Measurements from ENCODE around the gene RGPD8. TPM values are rescaled to one million over a fixed set of nuclear protein-coding genes. Genes with fewer than 3 reads are reported as not detected.
A peak's percentile ranks its signal among the peaks of the same experiment; 100 is the strongest.
"Not testable (repeated sequence)": the region's sequence is repeated elsewhere in the genome, so short reads cannot be mapped to it uniquely, and the experiment has no call there.

RGPD8 gene
- total RNA-seq, 2 donors from 2014 or later = 17.1 to 42.7 TPM

DNA sequence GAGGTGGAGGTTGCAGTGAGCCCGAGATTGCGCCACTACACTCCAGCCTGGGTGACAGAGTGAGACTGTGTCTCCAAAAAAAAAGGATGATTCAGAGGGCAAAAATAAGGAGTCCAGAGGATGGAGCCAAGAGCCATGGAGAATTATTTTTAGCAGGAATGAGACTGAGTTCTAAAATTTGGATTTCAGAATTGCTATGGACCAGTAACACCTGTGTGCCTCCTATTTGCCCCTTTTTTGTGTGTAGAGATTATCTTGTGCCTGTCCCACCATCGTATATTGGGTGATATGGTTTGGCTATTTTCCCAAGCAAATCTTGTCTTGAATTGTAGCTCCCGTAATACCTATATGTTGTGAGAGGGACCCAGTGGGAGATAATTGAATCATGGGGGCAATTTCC lies 16.4 kb upstream of the RGPD8 start:
- Histone ChIP-seq H3K9ac (ENCODE audit: extremely low read depth, low read length, poor library complexity, severe bottlenecking) (no peak overlapping the region), H3K4me3 (ENCODE audit: low read length) (peak overlapping the region; percentile 4), H3K27me3 (ENCODE audit: control insufficient read depth, insufficient read depth, low read length, poor library complexity, severe bottlenecking) (peaks cover 28% of the 10 kb centered on the region), H3K9me3 (ENCODE audit: control insufficient read depth, low read length) (peaks cover 12% of the 10 kb centered on the region), H3K36me3 (ENCODE audit: control insufficient read depth, insufficient read depth, low read length) (no peaks in the 10 kb centered on the region), H3K4me1 (ENCODE audit: control insufficient read depth, insufficient read depth, low read length) (no peaks in the 10 kb centered on the region), H3K27ac (ENCODE audit: low read depth, low read length) (no peak overlapping the region)
- peaks cover 3% of the 10 kb centered on the region for H3K4me1 Mint-ChIP-seq
- no peak overlapping the region for H3K27ac Mint-ChIP-seq
- H3K4me3 Mint-ChIP-seq = no peak overlapping the region
- H3K27me3 Mint-ChIP-seq (ENCODE audit: insufficient read depth) = peaks cover 40% of the 10 kb centered on the region
- no peak for DNase-seq
- no peaks in the 10 kb centered on the region for H3K36me3 Mint-ChIP-seq (ENCODE audit: low read depth)
- whole genome bisulfite sequencing, 2 experiments (ENCODE audit: insufficient coverage in 1 of 2, insufficient read length in 1 of 2) = 96 to 98% methylated on average over 4 of the region's 4 CpGs
- H3K9me3 Mint-ChIP-seq = peaks cover 14% of the 10 kb centered on the region
- TF ChIP-seq, protein P1, sequence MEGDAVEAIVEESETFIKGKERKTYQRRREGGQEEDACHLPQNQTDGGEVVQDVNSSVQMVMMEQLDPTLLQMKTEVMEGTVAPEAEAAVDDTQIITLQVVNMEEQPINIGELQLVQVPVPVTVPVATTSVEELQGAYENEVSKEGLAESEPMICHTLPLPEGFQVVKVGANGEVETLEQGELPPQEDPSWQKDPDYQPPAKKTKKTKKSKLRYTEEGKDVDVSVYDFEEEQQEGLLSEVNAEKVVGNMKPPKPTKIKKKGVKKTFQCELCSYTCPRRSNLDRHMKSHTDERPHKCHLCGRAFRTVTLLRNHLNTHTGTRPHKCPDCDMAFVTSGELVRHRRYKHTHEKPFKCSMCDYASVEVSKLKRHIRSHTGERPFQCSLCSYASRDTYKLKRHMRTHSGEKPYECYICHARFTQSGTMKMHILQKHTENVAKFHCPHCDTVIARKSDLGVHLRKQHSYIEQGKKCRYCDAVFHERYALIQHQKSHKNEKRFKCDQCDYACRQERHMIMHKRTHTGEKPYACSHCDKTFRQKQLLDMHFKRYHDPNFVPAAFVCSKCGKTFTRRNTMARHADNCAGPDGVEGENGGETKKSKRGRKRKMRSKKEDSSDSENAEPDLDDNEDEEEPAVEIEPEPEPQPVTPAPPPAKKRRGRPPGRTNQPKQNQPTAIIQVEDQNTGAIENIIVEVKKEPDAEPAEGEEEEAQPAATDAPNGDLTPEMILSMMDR (conservative IDR thresholded peaks at IDR 0.05) = no peak

DNA sequence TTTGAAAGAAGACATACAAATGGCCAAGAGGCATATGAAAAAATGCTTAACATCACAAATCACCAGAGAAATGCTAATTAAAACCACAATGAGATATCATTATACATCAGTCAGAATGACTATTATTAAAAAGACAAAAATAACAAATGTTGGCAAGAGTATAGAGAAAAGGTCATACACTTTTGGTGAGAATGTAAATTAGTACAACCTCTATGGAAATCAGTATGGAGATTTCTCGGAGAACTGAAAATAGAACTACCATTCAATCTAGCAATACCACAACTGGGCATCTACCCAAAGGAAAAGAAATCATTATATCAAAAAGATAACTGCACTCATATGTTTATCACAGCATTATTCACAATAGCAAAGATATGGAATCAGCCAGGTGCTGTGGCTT lies 10.8 kb upstream of the RGPD8 start:
- not testable (repeated sequence) for H3K9ac ChIP-seq (ENCODE audit: extremely low read depth, low read length, poor library complexity, severe bottlenecking); H3K9me3 Mint-ChIP-seq; H3K27ac ChIP-seq (ENCODE audit: low read depth, low read length); H3K4me3 ChIP-seq (ENCODE audit: low read length); H3K27me3 ChIP-seq (ENCODE audit: control insufficient read depth, insufficient read depth, low read length, poor library complexity, severe bottlenecking); H3K4me1 ChIP-seq (ENCODE audit: control insufficient read depth, insufficient read depth, low read length); H3K36me3 ChIP-seq (ENCODE audit: control insufficient read depth, insufficient read depth, low read length); H3K27ac Mint-ChIP-seq; H3K4me1 Mint-ChIP-seq; H3K36me3 Mint-ChIP-seq (ENCODE audit: low read depth); H3K9me3 ChIP-seq (ENCODE audit: control insufficient read depth, low read length); H3K4me3 Mint-ChIP-seq; DNase-seq
- WGBS, 2 experiments (ENCODE audit: insufficient coverage in 1 of 2, insufficient read length in 1 of 2) = no CpG with 5 or more reads among the region's 1 CpG
- peaks cover 27% of the 10 kb centered on the region for H3K27me3 Mint-ChIP-seq (ENCODE audit: insufficient read depth)

DNA sequence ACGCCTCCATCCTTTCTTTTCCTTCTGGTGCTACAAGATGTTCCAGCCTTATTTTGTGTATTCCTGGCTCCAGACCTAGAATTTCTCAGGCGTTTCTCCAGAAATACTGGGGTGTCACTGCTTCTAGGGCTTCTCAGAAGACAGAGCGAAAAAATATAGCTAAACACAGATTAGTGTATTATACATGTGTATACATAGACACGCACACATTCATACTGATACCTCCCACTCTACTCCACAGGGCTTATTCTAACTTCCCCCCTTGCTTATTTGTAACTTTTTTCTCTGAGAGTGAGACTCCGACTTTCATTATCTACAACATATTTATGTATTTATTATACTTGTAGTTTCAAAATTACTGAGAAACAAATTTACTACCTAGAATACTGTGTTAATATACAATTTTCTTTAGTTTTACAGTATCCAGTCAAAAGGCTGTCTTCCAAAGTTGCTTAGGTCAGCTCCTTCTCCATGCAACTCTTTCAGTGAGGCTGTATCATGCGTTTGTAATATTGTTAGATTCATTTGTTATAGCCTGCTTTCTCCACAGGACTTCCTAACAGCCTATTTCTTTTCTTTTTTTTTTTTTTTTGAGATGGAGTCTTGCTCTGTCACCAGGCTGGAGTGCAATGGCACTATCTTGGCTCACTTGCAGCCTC lies 5.3 kb upstream of the RGPD8 start:
- H3K9me3 Mint-ChIP-seq; H3K27me3 ChIP-seq (ENCODE audit: control insufficient read depth, insufficient read depth, low read length, poor library complexity, severe bottlenecking); H3K36me3 ChIP-seq (ENCODE audit: control insufficient read depth, insufficient read depth, low read length); H3K4me1 Mint-ChIP-seq; H3K4me3 Mint-ChIP-seq; H3K27ac ChIP-seq (ENCODE audit: low read depth, low read length); H3K4me1 ChIP-seq (ENCODE audit: control insufficient read depth, insufficient read depth, low read length); H3K27ac Mint-ChIP-seq; H3K9ac ChIP-seq (ENCODE audit: extremely low read depth, low read length, poor library complexity, severe bottlenecking); H3K4me3 ChIP-seq (ENCODE audit: low read length); H3K9me3 ChIP-seq (ENCODE audit: control insufficient read depth, low read length); DNase-seq; H3K36me3 Mint-ChIP-seq (ENCODE audit: low read depth): not testable (repeated sequence)
- WGBS, 2 experiments (ENCODE audit: insufficient coverage in 1 of 2, insufficient read length in 1 of 2) = 100% methylated on average over 3 of the region's 6 CpGs; no CpG with 5 or more reads in 1 of the 2 experiments
- peaks cover 18% of the 10 kb centered on the region for H3K27me3 Mint-ChIP-seq (ENCODE audit: insufficient read depth)

DNA sequence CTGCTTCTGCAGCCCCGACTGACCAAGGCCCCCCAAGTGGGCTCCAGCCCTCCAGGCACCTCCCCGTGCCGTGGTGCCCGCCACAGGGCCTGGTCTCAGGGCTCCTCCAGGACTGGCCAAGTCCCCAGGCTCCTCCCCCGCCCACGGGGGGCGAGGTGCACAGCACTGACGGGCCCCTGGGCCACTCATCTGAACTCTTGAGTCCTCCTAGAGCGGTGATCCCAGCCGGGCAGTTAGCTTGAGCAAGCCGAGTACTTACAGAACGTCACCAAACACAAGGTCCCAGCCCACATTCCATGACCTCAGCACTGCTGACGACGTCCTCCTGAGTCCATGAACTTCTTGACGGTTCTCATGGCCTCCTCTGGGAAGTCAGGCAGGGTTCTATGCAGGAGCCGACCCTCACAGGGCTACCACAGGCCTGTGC lies 4.0 kb upstream of the RGPD8 start:
- H3K4me3 Mint-ChIP-seq; H3K9me3 Mint-ChIP-seq; H3K36me3 Mint-ChIP-seq (ENCODE audit: low read depth); H3K9me3 ChIP-seq (ENCODE audit: control insufficient read depth, low read length); H3K27ac ChIP-seq (ENCODE audit: low read depth, low read length); H3K27ac Mint-ChIP-seq; H3K4me1 ChIP-seq (ENCODE audit: control insufficient read depth, insufficient read depth, low read length); H3K36me3 ChIP-seq (ENCODE audit: control insufficient read depth, insufficient read depth, low read length); H3K4me3 ChIP-seq (ENCODE audit: low read length); H3K27me3 ChIP-seq (ENCODE audit: control insufficient read depth, insufficient read depth, low read length, poor library complexity, severe bottlenecking); DNase-seq; H3K9ac ChIP-seq (ENCODE audit: extremely low read depth, low read length, poor library complexity, severe bottlenecking); H3K4me1 Mint-ChIP-seq: not testable (repeated sequence)
- H3K27me3 Mint-ChIP-seq (ENCODE audit: insufficient read depth) = peaks cover 14% of the 10 kb centered on the region
- WGBS, 2 experiments (ENCODE audit: insufficient coverage in 1 of 2, insufficient read length in 1 of 2) = 92 to 94% methylated on average over 9 to 16 of the region's 16 CpGs

DNA sequence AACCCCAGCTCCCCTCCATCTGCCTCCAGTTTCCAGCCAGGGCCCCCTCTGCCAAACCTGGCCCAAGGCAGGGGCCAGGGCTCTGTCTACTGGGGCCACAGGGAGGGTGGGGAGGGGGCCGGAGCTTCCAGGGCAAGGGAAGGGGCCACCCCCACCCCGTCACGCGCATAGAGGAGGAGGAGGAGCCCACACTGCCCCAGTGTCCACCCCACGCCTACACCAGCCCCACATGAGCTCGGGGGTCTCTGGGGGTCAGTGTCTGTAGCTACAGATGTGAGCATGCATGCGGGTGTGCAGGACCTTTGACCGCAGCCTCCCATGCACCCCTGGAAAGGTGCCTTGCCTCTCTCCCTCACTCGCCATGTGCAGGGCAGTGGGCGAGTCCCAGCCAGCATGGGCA lies 3.5 kb upstream of the RGPD8 start:
- H3K4me1 Mint-ChIP-seq; H3K4me1 ChIP-seq (ENCODE audit: control insufficient read depth, insufficient read depth, low read length); DNase-seq; H3K4me3 ChIP-seq (ENCODE audit: low read length); H3K27ac ChIP-seq (ENCODE audit: low read depth, low read length); H3K36me3 ChIP-seq (ENCODE audit: control insufficient read depth, insufficient read depth, low read length); H3K27me3 ChIP-seq (ENCODE audit: control insufficient read depth, insufficient read depth, low read length, poor library complexity, severe bottlenecking); H3K4me3 Mint-ChIP-seq; H3K9ac ChIP-seq (ENCODE audit: extremely low read depth, low read length, poor library complexity, severe bottlenecking); H3K9me3 ChIP-seq (ENCODE audit: control insufficient read depth, low read length); H3K36me3 Mint-ChIP-seq (ENCODE audit: low read depth); H3K9me3 Mint-ChIP-seq; H3K27ac Mint-ChIP-seq: not testable (repeated sequence)
- WGBS, 2 experiments (ENCODE audit: insufficient coverage in 1 of 2, insufficient read length in 1 of 2) = 92% methylated on average over 10 of the region's 10 CpGs; no CpG with 5 or more reads in 1 of the 2 experiments
- H3K27me3 Mint-ChIP-seq (ENCODE audit: insufficient read depth) = peaks cover 13% of the 10 kb centered on the region

DNA sequence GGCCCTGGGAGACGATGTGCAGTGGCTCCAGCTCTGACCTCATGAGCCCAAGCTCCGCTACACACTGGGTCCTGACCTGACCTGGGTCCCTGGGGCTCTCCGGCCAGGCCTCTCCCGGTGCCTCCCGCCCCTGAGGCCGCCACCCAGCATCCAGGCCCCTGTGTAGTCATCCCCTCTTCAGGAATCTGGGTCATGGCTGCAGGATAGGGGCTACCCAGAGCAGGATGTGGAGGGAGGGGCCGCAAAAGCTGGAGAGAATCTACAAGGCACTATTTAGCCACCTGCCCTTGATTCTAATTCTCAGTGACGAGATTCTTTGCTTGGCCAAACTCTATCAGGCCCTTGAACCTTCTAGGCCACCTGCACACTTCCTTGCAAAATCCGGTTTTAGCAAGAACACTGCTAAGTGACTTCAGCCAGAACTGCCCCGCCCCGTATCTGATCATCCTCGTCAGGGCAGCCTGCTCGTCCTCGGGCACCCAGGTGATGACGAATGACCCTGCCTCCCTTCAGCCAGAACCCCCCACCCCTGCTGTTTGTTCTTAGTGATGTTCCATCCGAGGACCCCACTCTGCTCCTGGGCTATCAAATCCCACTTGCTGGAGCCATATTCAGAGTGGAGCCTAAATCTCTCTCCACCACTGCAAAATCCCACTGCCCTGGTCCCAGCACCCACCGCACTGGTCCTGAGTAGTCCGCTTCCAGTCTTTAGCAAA lies 2.4 kb upstream of the RGPD8 start:
- H3K4me3 ChIP-seq (ENCODE audit: low read length); H3K9me3 Mint-ChIP-seq; H3K36me3 ChIP-seq (ENCODE audit: control insufficient read depth, insufficient read depth, low read length); H3K27ac Mint-ChIP-seq; H3K9ac ChIP-seq (ENCODE audit: extremely low read depth, low read length, poor library complexity, severe bottlenecking); H3K4me1 Mint-ChIP-seq; H3K4me1 ChIP-seq (ENCODE audit: control insufficient read depth, insufficient read depth, low read length); H3K4me3 Mint-ChIP-seq; DNase-seq; H3K36me3 Mint-ChIP-seq (ENCODE audit: low read depth); H3K27me3 ChIP-seq (ENCODE audit: control insufficient read depth, insufficient read depth, low read length, poor library complexity, severe bottlenecking); H3K9me3 ChIP-seq (ENCODE audit: control insufficient read depth, low read length); H3K27ac ChIP-seq (ENCODE audit: low read depth, low read length): not testable (repeated sequence)
- H3K27me3 Mint-ChIP-seq (ENCODE audit: insufficient read depth) = peaks cover 13% of the 10 kb centered on the region
- WGBS, 2 experiments (ENCODE audit: insufficient coverage in 1 of 2, insufficient read length in 1 of 2) = 93 to 95% methylated on average over 7 to 17 of the region's 18 CpGs
